RPMI8226 (cell line): ENCODE data around the gene SEC22A.

Experiments used
- DNase-seq: peaks from one replicate; pipeline ENCODE4 v3.0.0-alpha.2; 2015

Gene SEC22A

GRCh38 chr3:123311201-123311600, 109.5 kb downstream of the SEC22A start:
- DNase-seq = no peak

- DNase-seq = no peak
Observed at GRCh38 chr3:123312331-123313265, 110.9 kb downstream of the SEC22A start.

GRCh38 chr3:123313889-123314288, 112.1 kb downstream of the SEC22A start:
- DNase-seq = no peak

- peak; percentile 78 for DNase-seq
Observed at GRCh38 chr3:123314359-123315270, 112.9 kb downstream of the SEC22A start.

GRCh38 chr3:123315271-123315595, 113.5 kb downstream of the SEC22A start:
- DNase-seq = no peak

GRCh38 chr3:123317716-123318115, 116.0 kb downstream of the SEC22A start:
- no peak for DNase-seq

GRCh38 chr3:123318374-123318773, 116.6 kb downstream of the SEC22A start:
- DNase-seq = no peak

GRCh38 chr3:123319760-123320159, 118.0 kb downstream of the SEC22A start:
- DNase-seq = no peak

- no peak for DNase-seq
Observed at GRCh38 chr3:123320221-123320620, 118.5 kb downstream of the SEC22A start.

- no peak for DNase-seq
Observed at GRCh38 chr3:123321806-123322205, 120.1 kb downstream of the SEC22A start.

- no peak for DNase-seq
Observed at GRCh38 chr3:123322866-123323265, 121.1 kb downstream of the SEC22A start.
